Thymus (tissue), 2 donors: Measurements from ENCODE around the gene FRAS1. TPM values are rescaled to one million over a fixed set of nuclear protein-coding genes. Genes with fewer than 3 reads are reported as not detected.

Experiments used
- polyA plus RNA-seq: library from polyadenylated mRNA; stranded (reverse); fragments of 200-250 nt; gene quantifications from one replicate; pipeline ENCODE4 v1.2.3, GENCODE V29; 2013
- total RNA-seq: library from RNA; stranded (reverse); fragments of 120-200 nt; gene quantifications from one replicate; pipeline ENCODE4 v1.2.4, GENCODE V29; 2013
- donor health status: healthy.

Gene FRAS1
- total and polyA plus RNA-seq, 2 donors = 1.0 to 1.6 TPM

Other genes starting within 250 kb of the FRAS1 start
- 39.4 TPM for gene CNOT6L, start 238.0 kb upstream of the FRAS1 start, total RNA-seq
- gene CNOT6L, start 238.0 kb upstream of the FRAS1 start, polyA plus RNA-seq = 28.4 TPM
- 45.9 TPM for gene MRPL1, start 194.5 kb upstream of the FRAS1 start, total RNA-seq
- 74.7 TPM for gene MRPL1, start 194.5 kb upstream of the FRAS1 start, polyA plus RNA-seq